GM19468 (cell line): ENCODE data around the gene CRNKL1.
"Not testable (repeated sequence)": the region's sequence is repeated elsewhere in the genome, so short reads cannot be mapped to it uniquely, and the experiment has no call there.

Experiments used
- ATAC-seq: cut with Tn5 transposase; IDR thresholded peaks from one replicate; pipeline ENCODE4 v1.9.1; 2021; ENCODE audit warnings: mild to moderate bottlenecking, moderate library complexity, moderate number of reproducible peaks; ENCODE audit not compliant: unreplicated experiment; ENCODE audit errors: extremely low read depth

CRNKL1 gene

DNA sequence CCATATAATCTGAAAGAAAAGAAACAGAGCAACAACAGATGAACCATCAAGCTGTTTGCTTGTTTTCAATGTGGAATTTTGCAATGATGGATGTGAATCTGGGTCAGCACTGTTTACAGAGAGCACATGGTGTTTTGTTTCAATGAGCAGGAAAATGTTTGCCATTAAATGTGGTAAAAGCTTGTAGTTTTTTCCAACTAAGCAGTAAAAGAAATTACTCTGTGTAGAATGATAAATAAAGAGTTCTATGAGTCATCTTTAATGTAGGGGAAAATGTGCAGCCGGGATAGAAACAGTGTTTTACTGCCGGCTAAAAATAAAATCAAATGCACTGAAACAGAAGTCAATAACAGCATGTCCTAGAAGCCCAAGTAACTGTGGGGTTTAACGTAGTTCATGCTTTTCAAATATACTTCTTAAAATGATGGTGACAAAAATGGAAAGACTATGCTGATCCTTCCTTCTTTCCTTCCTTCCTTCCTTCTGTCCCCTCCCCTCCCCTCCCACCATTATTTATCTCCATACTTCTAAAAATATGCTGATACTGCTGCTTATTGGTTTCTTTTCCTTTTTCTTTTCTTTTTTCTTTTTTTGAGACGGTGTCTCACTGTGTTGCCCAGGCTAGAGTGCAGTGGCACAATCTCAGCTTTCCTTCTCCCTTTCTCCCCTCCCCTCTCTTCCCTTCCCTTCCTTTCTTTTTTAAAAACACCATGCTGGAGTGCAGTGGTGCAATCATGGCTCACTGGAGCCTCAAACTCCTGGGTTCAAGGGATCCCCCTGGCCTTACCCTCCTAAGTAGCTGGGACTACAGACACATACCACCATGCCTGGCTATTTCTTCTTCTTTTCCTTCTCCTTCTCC lies 41.4 kb downstream of the CRNKL1 start:
- ATAC-seq, result no peak

DNA sequence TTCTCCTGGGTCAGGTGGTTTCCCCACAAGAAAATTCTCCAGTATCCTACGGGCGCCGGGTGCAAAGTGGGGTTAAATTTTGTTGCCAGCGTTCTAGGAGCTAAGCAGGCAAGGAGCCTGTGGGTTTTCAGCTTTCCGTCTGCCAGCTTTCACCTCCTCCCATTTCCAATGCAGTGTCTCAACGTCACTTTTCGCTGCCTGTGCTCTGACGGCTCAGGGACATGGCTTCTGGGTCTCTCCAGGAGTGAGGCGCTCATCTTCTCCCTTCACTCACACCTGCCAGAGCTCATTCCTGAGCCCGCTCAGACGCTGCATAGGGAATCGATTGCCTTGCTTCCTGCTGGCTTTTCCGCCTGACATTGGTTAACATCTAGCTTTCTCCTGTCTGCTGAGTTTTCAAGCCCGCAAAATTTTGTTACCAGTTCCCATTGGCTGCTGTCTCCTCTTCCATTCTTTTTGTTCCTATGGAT lies 42.4 kb downstream of the CRNKL1 start:
- no peak for ATAC-seq

DNA sequence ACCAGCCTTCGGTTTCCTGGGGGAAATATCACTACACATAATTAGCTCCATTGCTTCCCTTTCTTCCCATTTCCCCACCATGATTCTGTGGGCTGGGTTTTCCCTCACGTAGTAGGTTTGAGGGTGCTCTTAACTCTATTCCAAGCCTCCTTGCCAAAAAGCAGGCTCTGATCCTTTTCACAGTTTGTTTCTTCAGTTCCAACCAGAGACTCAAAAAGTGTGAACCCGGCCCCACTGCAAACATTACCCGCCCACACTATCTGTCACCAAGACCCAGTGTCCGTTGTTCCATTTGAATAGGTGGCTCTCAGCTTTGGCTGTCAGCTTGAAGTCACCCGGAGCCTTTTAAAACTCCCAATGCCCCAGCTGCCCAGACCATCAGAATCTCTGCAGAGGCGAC lies 46.9 kb downstream of the CRNKL1 start:
- no peak for ATAC-seq

DNA sequence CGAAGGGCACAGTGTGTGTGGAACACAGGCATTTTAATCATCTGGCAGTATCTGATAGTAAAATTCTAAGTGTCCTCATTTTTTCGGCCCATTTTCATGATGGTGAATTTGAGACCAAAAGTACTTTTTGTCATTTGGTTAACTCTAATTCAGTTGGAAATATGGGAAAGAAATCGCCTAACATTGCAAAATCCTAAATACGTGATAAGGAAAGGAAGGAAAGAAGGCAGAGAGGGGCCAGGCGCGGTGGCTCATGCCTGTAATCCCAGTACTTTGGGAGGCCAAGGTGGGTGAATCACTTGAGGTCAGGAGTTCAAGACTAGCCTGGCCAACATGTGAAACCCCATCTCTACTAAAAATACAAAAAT lies 48.3 kb downstream of the CRNKL1 start:
- not testable (repeated sequence) for ATAC-seq

DNA sequence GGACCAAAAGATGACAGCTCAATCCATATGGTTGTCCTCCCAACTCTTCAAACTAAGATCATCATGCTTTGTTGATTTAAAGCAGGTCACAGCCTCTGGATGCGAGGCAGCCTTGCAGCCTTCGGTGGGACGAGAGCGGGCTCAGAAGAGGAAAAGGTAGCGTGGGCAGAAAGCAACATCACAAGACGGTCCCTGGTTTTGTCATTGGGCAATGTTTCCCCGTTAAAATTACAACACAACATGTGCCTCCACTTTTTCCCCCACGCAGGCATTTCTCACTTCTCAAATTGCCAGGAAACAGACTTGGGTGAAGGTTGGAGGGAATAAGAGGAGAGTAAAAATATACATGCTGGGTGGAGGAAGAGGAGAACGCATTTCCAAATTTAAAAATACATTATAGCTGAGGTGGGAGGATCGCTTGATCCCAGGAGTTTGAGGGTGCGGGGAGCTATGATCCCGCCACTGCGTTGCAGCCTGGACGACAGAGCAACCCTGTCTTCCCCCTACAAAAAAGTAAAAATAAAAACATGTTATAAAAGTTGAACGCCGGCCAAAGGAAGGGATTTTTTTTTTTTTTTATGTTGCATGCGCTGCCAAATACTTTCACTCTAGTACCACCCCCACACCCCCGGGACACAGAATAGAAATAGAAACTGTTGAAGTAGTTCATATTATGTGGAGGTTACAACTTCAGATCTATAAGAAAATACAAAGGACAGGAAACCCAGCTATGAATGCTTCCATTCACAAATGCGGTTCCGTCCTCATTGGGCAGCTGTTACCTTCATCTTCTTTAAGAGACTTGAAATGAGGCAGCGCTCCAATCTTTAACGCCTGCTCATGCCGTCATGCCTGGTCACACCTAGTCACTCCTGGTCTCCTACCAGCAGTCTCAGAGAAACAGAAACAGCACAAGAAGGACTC lies 49.0 kb downstream of the CRNKL1 start:
- ATAC-seq, result no peak

DNA sequence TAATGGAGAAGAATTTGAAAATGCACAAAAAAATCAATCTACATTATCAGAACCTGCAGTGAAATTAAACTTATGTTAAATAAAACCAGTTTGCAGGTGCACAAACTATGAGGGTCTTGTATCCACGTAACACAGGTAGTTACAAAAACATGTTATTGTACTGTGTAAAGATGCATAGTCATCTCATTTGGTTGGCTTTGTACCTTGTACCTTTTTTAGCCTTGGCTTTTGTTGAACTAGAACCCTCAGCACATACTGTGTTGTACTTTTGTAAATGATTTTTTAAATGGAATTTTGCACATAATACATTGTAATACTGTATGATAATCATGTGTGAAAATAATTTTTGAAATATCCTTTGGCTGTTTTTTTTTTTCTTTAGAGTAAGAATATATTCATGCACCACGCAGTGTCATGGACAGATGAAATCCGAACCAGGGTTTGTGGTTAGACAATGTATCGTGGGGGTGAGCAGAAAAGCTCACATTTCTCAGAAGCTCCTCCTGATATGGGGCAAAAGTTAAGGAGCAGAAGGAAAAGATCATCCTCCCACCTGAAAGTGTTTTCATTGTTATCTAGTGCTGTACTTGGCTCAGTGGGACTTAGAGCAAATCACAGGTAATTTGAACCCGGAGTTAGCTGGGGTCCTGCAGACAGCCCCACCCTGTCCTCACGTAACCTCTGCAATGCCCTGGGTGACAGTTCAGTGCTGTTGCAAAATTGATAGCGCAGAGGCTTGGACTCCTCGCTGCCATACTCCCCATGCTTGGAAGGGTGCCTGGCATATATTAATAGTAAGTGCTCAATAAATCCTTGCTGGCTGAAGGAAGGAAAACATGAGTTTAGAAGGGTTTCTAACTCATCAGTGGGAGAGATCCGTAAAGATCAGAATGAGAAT lies 49.9 kb downstream of the CRNKL1 start:
- ATAC-seq, result no peak

DNA sequence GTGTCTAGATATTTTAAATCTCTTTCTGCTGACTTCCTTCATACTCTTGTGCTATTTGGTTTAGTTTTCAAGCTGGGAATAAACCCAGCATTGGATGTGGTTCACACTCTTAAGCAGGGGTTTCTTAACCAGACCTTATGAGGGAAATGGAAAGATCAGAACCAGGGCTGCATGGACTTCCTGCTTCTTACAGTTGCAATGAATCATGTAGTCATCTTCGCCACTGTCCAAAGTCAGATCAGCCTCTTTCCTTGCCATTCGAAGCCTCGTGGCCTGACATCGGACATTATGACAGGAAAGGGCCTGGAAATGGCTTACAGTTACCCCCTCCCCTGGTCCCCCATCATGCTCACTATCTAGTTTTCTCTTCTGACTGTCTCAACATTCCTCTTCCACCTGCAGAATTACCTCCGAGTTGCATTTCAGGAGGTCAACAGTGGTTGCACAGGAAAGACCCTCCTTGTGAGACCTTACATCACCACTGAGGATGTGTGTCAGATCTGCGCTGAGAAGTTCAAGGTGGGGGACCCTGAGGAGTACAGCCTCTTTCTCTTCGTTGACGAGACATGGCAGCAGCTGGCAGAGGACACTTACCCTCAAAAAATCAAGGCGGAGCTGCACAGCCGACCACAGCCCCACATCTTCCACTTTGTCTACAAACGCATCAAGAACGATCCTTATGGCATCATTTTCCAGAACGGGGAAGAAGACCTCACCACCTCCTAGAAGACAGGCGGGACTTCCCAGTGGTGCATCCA lies 51.9 kb downstream of the CRNKL1 start:
- ATAC-seq, result no peak

DNA sequence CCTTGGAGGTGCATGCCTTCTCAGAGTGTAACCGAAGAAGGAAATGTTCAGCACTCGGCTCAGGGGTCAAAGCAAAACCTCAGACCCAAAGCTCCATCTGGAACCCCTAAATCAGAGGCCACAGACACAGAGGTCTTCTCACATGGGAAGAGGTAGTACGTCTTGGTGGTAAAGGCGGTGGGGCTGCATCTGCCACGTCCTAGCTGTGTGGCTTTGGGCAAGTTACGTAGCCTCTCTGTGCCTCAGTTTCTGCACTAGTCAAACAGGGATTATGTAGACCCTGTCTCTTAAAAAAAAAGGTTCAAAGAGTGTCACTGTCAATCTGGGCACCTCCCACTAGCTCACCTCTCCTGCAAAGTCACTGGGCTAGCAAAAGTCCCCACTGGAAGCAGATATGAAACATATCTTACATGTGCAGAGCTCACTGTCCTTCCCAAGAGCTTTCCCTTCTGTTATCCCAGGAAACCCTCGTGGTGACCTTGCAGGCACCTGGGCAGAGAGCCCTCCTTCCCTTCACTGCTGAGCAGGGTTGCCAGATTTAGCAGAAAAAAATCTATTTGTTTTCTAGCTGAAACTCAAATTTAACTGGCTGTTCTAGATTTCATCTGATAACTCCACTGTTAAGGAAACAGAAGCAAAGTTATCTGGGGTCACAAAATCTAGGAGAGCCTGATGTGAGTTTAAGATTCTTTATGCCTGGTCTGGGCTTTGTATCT lies 53.1 kb downstream of the CRNKL1 start:
- ATAC-seq, result no peak

DNA sequence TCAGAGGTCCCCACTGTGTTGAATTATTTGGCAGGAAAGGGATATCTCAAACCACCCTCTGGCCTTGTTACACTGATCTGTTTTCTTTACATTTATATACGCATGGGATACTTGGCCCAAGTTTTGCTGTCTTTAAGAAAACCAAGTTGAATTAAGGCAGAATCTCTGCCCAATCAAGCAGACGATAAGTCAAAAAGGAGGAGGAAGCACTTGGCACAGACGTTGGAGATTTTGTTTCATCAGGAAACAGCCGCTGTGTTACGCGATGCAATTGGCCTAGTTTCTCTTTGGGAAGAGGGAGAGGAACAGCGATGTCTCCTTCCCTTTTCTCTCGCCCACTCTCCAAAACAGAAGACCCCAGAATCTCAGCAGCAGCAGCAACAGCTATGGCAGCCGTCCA lies 55.3 kb downstream of the CRNKL1 start:
- ATAC-seq, result no peak

DNA sequence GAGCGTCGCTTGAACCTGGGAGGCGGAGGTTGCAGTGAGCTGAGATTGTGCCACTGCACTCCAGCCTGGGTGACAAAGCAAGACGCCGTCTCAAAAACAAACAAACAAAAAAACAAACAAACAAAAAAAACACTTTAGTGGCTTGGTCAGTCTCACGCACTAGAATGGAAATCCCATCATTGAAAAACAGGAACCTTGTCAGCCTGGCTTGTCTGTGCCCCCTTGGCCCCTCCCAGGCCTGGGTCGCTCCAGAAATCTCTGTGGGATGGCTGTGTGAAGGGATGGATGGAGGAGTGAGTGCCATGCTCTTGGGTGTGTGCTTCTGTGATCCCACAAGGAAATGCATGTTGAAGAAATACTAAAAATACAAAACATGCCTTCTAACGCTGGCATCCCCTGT lies 56.0 kb downstream of the CRNKL1 start:
- no peak for ATAC-seq

DNA sequence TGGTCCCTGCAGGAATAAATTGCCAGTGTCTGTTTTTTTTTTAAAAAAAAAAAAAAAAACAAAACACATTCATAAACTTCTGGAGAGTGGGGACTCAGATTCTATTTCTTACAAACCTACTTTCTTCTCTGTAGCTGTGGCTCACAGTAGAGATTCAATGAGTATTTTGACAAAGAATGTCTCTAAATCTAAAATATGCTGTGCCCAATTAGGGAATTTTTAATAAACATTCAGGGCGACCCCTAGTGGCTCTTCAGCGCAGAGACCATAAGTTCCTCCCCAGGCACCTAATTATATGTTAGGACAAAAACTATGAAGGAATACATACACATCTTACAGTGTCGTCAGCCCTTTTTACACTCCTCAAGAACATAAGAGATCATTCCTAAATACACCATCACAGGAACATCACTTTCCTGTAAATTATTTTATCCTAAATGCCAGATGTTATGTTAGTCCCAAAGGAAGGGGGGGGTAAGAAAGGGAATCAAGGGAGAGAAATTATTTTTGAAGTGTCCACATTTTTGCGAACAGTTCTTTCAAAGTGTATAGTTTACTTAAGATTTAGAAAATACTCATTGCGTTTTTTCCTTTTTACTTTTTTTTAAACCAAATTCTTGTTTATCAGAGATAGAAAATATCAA lies 56.9 kb downstream of the CRNKL1 start:
- ATAC-seq, result no peak

DNA sequence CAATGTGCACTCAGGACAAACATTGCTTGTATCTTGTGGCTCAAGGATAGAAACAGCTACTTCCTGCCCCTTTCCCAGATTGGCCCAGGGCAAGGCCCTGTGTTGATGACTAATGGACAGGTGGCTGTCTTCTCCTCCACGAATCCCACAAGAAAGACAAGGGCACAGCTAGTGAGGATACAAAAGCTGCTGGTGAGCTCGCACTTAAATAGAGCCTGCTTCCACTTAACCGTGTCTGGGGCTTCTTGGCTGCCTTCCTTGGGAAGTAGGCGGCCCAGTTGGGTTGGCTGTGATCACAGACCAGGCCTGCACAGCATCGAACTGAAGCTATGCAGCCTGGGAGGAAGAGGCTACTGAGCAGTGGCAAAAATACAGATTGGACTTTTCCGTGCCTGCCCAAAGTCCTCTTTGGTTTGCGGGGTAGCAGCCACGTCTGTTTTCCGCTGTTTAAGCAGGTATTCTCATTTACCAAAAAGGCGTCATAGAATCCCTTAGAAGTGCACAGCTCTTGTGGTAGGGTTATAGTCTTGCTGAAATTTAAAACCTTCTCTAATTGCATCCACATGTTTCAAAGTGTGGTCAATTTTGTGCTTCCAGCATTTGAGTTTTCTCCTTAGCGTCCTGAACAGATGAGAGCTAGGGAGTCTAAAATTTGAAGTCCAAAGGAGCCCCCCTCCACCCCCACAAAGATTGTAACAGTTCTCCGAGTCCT lies 58.2 kb downstream of the CRNKL1 start:
- ATAC-seq, result no peak

DNA sequence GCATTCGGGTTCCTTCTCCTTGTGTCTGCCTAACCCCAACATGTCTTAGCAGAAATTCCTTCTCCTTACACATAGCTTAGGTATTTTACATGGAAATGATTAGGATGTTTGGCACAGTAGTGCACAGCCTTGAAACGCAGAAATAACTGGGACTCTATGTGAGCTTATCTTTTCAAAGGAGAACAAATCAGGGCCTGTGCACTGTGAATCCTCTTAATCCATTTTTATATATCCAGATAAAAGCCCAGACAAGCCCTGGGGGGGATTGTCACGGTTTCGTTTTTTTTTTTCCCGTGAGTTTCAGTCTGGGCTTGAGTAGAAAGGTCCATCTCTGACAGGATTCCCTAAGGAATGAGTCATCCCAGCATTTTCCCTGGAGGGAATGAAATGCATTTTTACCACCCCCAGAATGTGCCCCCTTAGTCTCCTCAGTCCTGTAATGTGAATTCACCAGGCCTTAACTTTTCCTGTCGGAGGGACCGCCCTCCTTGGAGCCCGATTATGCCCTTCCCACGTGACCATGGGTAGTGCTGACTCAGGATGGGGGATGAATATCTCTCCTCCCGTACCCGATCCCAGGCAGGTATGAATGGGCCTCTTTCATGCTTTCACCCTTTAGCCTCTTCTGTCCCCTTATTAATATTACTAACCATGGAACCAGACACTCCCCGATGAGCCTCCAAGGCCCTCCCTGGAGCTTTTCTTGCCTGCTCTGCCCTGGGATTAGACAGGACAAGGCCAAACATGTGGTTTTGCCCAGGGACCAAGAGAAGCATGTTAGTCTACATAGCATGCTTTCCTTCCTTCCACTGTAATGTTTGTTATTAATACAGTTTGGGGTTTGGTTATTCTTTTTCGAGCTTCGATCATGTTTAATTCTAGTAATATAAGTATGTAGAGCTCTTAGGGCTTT lies 59.0 kb downstream of the CRNKL1 start:
- ATAC-seq, result no peak

DNA sequence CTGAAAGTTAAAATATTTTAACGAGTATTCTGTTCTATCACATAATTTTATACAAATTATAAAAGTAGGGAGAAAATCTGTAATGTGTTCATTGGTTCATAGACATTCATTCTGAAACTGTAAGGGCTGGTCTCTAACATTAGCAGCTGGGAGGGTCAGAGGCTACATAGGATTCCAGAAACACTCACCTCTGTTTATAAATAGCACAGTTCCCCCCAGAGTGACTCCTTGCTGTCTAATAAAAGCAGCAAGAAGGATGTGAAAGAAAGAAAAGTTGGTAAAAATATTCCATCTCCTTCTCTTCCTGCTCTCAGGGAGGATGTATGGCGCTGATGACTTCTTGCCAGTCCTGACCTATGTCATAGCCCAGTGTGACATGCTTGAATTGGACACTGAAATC lies 60.4 kb downstream of the CRNKL1 start:
- no peak for ATAC-seq

DNA sequence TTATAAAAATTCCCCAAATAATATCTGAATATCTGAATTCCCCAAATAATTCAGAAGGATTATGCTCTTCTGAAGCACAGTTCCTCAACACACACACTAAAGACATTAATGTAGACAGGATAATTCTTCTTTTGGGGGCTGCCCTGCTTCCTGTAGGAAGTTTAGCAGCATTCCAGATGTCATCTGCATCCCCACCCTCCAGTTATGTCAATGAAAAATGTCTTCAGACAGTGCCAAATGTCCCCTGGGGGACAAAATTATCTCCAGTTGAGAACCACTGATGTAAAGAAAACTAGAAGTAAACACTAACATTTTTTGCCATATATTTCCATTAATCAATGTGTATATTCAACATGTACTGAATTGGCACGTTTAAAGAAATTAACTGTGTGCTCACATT lies 61.0 kb downstream of the CRNKL1 start:
- no peak for ATAC-seq

DNA sequence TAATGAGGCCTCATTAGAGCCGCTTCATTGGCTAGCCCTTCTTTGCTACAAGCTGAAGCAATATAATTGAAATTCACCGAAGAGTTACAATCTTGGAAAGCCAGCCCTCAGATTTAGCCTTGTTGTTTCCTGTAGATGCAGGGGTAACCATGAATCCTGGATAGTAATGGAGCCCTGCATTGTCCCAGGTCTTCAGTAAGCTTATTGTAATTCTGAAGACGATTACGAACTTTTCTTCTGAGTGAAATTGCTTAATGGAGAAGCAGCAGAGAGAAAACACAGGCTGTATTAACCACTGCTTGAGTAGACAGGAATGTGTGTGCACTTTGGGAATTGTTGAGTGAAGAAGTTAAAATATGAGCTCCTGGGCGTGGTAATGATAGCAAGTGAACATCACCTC lies 61.4 kb downstream of the CRNKL1 start:
- no peak for ATAC-seq

DNA sequence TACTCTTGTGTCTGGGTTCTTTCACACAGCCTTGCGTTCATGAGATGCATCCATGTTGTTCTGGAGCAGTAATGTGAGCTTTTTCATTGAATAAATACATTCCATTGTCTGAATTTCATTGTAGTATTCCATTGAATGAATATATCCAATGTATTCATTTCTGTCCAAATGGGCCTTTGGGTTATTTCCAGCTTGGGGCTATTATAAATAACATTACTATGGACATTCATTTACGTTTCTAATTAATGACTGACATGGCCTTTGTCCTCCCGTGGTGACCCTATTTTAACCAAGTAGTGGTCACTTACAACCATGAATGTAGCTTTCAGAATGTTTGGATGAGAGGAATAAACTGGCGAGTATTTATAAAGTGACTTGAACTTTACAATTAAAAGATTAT lies 65.2 kb downstream of the CRNKL1 start:
- no peak for ATAC-seq
